HL-60 (cell line): Measurements from ENCODE around the gene FLAD1.

ENCODE experiments used
- DNase-seq, 2 experiments: peaks; one replicate each; pipeline ENCODE4 v3.0.0-alpha.2; 2010 to 2020; ENCODE audit warnings: low read depth in 1 of 2, low spot score in 1 of 2
- H3K27ac ChIP-seq: fragments of 250-450 bp; sonication (Bioruptor Pico); replicated peaks from 2 replicates; pipeline ENCODE4 v1.5.1; 2020; ENCODE audit warnings: mild to moderate bottlenecking, moderate library complexity
- H3K27me3 ChIP-seq: fragments of 250-450 bp; sonication (Bioruptor Pico); 2 replicates; pipeline ENCODE4 v1.5.1; 2021; ENCODE audit warnings: mild to moderate bottlenecking, moderate library complexity; ENCODE audit not compliant: insufficient read depth, poor library complexity, severe bottlenecking
- H3K4me3 ChIP-seq: replicated peaks from 2 replicates; pipeline ENCODE4 v1.5.1; 2011; ENCODE audit warnings: mild to moderate bottlenecking, control low read depth, low read length; ENCODE audit not compliant: insufficient read depth
- CTCF ChIP-seq: IDR thresholded peaks from one replicate; pipeline ENCODE4 v1.5.1; 2011; ENCODE audit warnings: low read length, control low read depth, inconsistent platforms; ENCODE audit not compliant: insufficient read depth
- GABPA ChIP-seq: IDR thresholded peaks from 2 replicates; pipeline ENCODE4 v1.6.1; 2012; ENCODE audit warnings: low read depth
- POLR2AphosphoS5 ChIP-seq: IDR thresholded peaks from 2 replicates; pipeline ENCODE4 v1.6.1; 2012; ENCODE audit warnings: low read depth
- SPI1 ChIP-seq: IDR thresholded peaks from 2 replicates; pipeline ENCODE4 v1.6.1; 2012; ENCODE audit warnings: low read depth, mild to moderate bottlenecking, borderline replicate concordance
- TF ChIP-seq, protein P1 (sequence below): IDR thresholded peaks from 2 replicates; pipeline ENCODE4 v1.6.1; 2012; ENCODE audit warnings: low read depth; ENCODE audit not compliant: insufficient replicate concordance

The FLAD1 gene

DNA sequence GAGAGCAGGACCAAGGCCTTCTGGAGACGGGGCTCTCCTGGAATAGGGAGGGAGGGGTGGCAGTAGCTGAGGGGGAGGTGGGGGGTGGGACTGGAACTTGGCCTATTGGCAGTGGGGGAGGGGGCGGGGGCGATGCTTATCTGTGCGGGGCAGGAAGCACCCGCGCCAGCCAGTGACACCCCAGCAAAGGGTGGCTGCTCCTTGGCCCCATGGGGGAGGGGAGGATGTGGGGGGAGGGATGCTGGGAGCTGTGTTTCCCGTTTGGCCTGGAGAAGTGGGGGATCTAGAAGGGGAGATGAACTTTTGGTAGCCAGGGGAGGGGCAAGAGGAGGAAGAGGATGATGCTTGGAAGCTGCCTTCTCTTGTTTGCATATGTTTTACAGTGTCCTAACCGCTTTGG, 30.5 kb downstream of the FLAD1 start:
- TF ChIP-seq POLR2AphosphoS5 (no peak), CTCF (no peak), SPI1 (no peak)
- TF ChIP-seq, protein P1, sequence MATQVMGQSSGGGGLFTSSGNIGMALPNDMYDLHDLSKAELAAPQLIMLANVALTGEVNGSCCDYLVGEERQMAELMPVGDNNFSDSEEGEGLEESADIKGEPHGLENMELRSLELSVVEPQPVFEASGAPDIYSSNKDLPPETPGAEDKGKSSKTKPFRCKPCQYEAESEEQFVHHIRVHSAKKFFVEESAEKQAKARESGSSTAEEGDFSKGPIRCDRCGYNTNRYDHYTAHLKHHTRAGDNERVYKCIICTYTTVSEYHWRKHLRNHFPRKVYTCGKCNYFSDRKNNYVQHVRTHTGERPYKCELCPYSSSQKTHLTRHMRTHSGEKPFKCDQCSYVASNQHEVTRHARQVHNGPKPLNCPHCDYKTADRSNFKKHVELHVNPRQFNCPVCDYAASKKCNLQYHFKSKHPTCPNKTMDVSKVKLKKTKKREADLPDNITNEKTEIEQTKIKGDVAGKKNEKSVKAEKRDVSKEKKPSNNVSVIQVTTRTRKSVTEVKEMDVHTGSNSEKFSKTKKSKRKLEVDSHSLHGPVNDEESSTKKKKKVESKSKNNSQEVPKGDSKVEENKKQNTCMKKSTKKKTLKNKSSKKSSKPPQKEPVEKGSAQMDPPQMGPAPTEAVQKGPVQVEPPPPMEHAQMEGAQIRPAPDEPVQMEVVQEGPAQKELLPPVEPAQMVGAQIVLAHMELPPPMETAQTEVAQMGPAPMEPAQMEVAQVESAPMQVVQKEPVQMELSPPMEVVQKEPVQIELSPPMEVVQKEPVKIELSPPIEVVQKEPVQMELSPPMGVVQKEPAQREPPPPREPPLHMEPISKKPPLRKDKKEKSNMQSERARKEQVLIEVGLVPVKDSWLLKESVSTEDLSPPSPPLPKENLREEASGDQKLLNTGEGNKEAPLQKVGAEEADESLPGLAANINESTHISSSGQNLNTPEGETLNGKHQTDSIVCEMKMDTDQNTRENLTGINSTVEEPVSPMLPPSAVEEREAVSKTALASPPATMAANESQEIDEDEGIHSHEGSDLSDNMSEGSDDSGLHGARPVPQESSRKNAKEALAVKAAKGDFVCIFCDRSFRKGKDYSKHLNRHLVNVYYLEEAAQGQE: no peak
- DNase-seq: peak in 1 of 2 experiments; percentile 50
- no peak overlapping the region; the same call in 1 of the 2 replicates for H3K27ac ChIP-seq
- H3K27me3 ChIP-seq: no peaks in the 10 kb centered on the region
- no peak overlapping the region for H3K4me3 ChIP-seq

GRCh38 chr1:155014709-155015508, 31.8 kb downstream of the FLAD1 start:
- TF ChIP-seq POLR2AphosphoS5 (no peak; the same call in 1 of the 2 replicates), SPI1 (no peak), CTCF (no peak), GABPA (no peak)
- TF ChIP-seq, protein P1: no peak
- DNase-seq: peak in 1 of 2 experiments; percentile 39
- Histone ChIP-seq H3K27ac (no peak overlapping the region), H3K27me3 (no peaks in the 10 kb centered on the region), H3K4me3 (no peak overlapping the region)

DNA sequence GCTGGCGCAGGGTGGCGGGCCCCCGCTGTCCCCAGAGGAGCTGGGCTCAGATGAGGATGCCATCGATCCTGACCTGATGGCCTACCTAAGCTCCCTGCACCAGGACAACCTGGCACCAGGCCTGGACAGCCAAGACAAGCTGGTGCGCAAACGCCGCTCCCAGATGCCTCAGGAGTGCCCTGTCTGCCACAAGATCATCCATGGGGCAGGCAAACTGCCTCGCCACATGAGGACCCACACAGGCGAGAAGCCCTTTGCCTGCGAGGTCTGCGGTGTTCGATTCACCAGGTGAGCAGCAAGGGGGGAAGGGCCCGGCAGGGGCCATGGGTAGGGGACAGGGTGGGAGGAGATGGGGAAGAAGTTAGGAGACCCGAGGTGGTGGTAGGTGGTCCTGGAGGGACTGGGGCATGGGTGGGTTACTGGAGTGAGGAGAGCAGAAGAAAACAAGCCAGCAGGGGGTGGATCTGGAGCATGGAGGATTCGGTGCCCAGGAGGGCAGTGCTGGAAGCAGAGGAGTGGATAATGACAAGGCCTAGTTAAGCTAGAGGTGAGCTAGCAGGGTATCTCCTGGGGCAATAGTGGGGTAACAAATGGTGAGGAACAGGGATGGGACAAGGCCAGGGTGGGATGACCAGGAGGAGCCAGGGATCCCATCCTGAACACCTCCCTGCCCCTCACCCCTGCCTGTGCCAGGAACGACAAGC, 32.5 kb downstream of the FLAD1 start:
- Histone ChIP-seq H3K4me3 (no peak overlapping the region), H3K27me3 (no peaks in the 10 kb centered on the region), H3K27ac (no peak overlapping the region)
- no peak for TF ChIP-seq CTCF
- TF ChIP-seq, protein P1: no peak
- no peak for TF ChIP-seq SPI1
- TF ChIP-seq POLR2AphosphoS5: no peak; the same call in 1 of the 2 replicates
- TF ChIP-seq GABPA: no peak
- peak in 1 of 2 experiments; percentile 45 for DNase-seq
